AG08395 (cell line): Measurements from ENCODE around the gene TSPO2.

Experiments
- DNase-seq: peaks from one replicate; pipeline ENCODE4 v3.0.0; 2012; ENCODE audit warnings: mixed read lengths, low spot score

TSPO2 gene

GRCh38 chr6:41051873-41052272, 9.6 kb downstream of the TSPO2 start:
- DNase-seq: no peak

- DNase-seq: no peak
These were observed 10.8 kb downstream of the TSPO2 start, which contains the start of gene APOBEC2 for GRCh38 chr6:41053041-41053440. Gene APOBEC2 (plus strand): TSS chr6:41053202. CDS start chr6:41053348, 146 bp downstream.

- no peak for DNase-seq
These were observed 12.2 kb downstream of the TSPO2 start for GRCh38 chr6:41054511-41054910.

GRCh38 chr6:41055149-41055548, 12.9 kb downstream of the TSPO2 start:
- DNase-seq: no peak

- DNase-seq: no peak
These were observed 14.7 kb downstream of the TSPO2 start for GRCh38 chr6:41056768-41057490.

- no peak for DNase-seq
These were observed 16.5 kb downstream of the TSPO2 start for GRCh38 chr6:41058783-41059181.

- DNase-seq: peak; percentile 67
These were observed 17.3 kb downstream of the TSPO2 start for GRCh38 chr6:41059556-41059955.

- DNase-seq: no peak
These were observed 19.0 kb downstream of the TSPO2 start for GRCh38 chr6:41061196-41061726.

GRCh38 chr6:41062056-41062455, 19.8 kb downstream of the TSPO2 start:
- DNase-seq: no peak

GRCh38 chr6:41063884-41064285, 21.6 kb downstream of the TSPO2 start:
- no peak for DNase-seq

- no peak for DNase-seq
These were observed 22.6 kb downstream of the TSPO2 start for GRCh38 chr6:41064841-41065240.

- no peak for DNase-seq
These were observed 23.3 kb downstream of the TSPO2 start for GRCh38 chr6:41065550-41066026.

- peak; percentile 58 for DNase-seq
These were observed 24.6 kb downstream of the TSPO2 start for GRCh38 chr6:41066867-41067304.

- DNase-seq: no peak
These were observed 29.2 kb downstream of the TSPO2 start for GRCh38 chr6:41071501-41071922.

GRCh38 chr6:41071923-41072835, 29.9 kb downstream of the TSPO2 start, which contains the start of gene OARD1:
Gene OARD1 (minus strand): TSS chr6:41072356. CDS start chr6:41071634, 722 bp downstream.
- DNase-seq: peak; percentile 99

- no peak for DNase-seq
These were observed 30.6 kb downstream of the TSPO2 start, which contains the start of gene NFYA for GRCh38 chr6:41072836-41073202. Gene NFYA (plus strand): TSS chr6:41072974. CDS start chr6:41079090, 6,116 bp downstream.

- peak; percentile 55 for DNase-seq
These were observed 31.1 kb downstream of the TSPO2 start for GRCh38 chr6:41073203-41073967.

GRCh38 chr6:41073968-41074691, 31.9 kb downstream of the TSPO2 start:
- DNase-seq: no peak

GRCh38 chr6:41074692-41075436, 32.6 kb downstream of the TSPO2 start:
- no peak for DNase-seq
